HAP-1 (cell line): Measurements from ENCODE around the gene WDR5B.

Experiments used
- DNase-seq, 2 experiments: peaks; one replicate each; pipeline ENCODE4 v3.0.0-alpha.2; 2016 to 2020; ENCODE audit warnings: low spot score in 2 of 2
- H3K27me3 ChIP-seq: fragments of 250-450 bp; sonication (Bioruptor Pico); 2 replicates; pipeline ENCODE4 v1.5.1; 2020; ENCODE audit warnings: low read depth, mild to moderate bottlenecking, moderate library complexity
- H3K36me3 ChIP-seq: fragments of 250-450 bp; sonication (Bioruptor Pico); replicated peaks from 2 replicates; pipeline ENCODE4 v1.5.1; 2020; ENCODE audit warnings: mild to moderate bottlenecking
- H3K4me1 ChIP-seq: fragments of 250-450 bp; sonication (Bioruptor Pico); 2 replicates; pipeline ENCODE4 v1.5.1; 2020; ENCODE audit warnings: mild to moderate bottlenecking
- H3K4me3 ChIP-seq: fragments of 250-450 bp; sonication (Bioruptor Pico); 2 replicates; pipeline ENCODE4 v1.5.1; 2020; ENCODE audit warnings: mild to moderate bottlenecking, moderate library complexity
- H3K9me3 ChIP-seq: fragments of 250-450 bp; sonication (Bioruptor Pico); 2 replicates; pipeline ENCODE4 v1.5.1; 2020; ENCODE audit warnings: mild to moderate bottlenecking, moderate library complexity
- in situ Hi-C: fragments of 300-500 bp; cut with MboI; formaldehyde crosslinking; loops from 3 replicates; pipeline ENCODE4 v1.14.3; 2020; ENCODE audit warnings: low sequenced_read_pairs, inconsistent platforms, mixed read lengths

The WDR5B gene

GRCh38 chr3:122397201-122397600 is 18.7 kb downstream of the WDR5B start:
- Histone ChIP-seq H3K4me3 (no peak overlapping the region), H3K9me3 (no peaks in the 10 kb centered on the region), H3K4me1 (no peaks in the 10 kb centered on the region), H3K27me3 (no peaks in the 10 kb centered on the region), H3K36me3 (no peaks in the 10 kb centered on the region)
- in situ Hi-C loops = no loop called here
- DNase-seq = no peak

- in situ Hi-C loops = no loop called here
- Histone ChIP-seq H3K27me3 (no peaks in the 10 kb centered on the region), H3K4me3 (no peak overlapping the region), H3K4me1 (no peaks in the 10 kb centered on the region), H3K36me3 (no peaks in the 10 kb centered on the region), H3K9me3 (no peaks in the 10 kb centered on the region)
- DNase-seq = no peak
Measured at GRCh38 chr3:122396511-122396910, 19.4 kb downstream of the WDR5B start.

GRCh38 chr3:122395582-122395981 is 20.3 kb downstream of the WDR5B start:
- H3K36me3 ChIP-seq = no peaks in the 10 kb centered on the region
- no peak overlapping the region for H3K4me3 ChIP-seq
- DNase-seq = no peak
- in situ Hi-C loops = no loop called here
- H3K9me3 ChIP-seq = no peaks in the 10 kb centered on the region
- no peaks in the 10 kb centered on the region for H3K4me1 ChIP-seq
- H3K27me3 ChIP-seq = no peaks in the 10 kb centered on the region

- H3K4me1 ChIP-seq = no peaks in the 10 kb centered on the region
- DNase-seq = no peak
- no peaks in the 10 kb centered on the region for H3K9me3 ChIP-seq
- H3K4me3 ChIP-seq = no peak overlapping the region
- no peaks in the 10 kb centered on the region for H3K36me3 ChIP-seq
- H3K27me3 ChIP-seq = no peaks in the 10 kb centered on the region
- in situ Hi-C loops = no loop called here
Measured at GRCh38 chr3:122394173-122394572, 21.7 kb downstream of the WDR5B start.

- H3K36me3 ChIP-seq = no peaks in the 10 kb centered on the region
- no peaks in the 10 kb centered on the region for H3K4me1 ChIP-seq
- DNase-seq = peak; percentile 21 to 54
- in situ Hi-C loops = no loop called here
- H3K4me3 ChIP-seq = no peak overlapping the region
- no peaks in the 10 kb centered on the region for H3K9me3 ChIP-seq
- H3K27me3 ChIP-seq = no peaks in the 10 kb centered on the region
Measured at GRCh38 chr3:122392868-122393844, 22.7 kb downstream of the WDR5B start.

GRCh38 chr3:122391681-122392446 is 24.0 kb downstream of the WDR5B start:
- H3K9me3 ChIP-seq = no peaks in the 10 kb centered on the region
- no peak overlapping the region for H3K4me3 ChIP-seq
- no peaks in the 10 kb centered on the region for H3K36me3 ChIP-seq
- DNase-seq = no peak
- in situ Hi-C loops = no loop called here
- H3K27me3 ChIP-seq = no peaks in the 10 kb centered on the region
- H3K4me1 ChIP-seq = no peaks in the 10 kb centered on the region

GRCh38 chr3:122390665-122391064 is 25.2 kb downstream of the WDR5B start:
- DNase-seq = no peak
- no peak overlapping the region for H3K4me3 ChIP-seq
- H3K9me3 ChIP-seq = no peaks in the 10 kb centered on the region
- in situ Hi-C loops = no loop called here
- no peaks in the 10 kb centered on the region for H3K27me3 ChIP-seq
- H3K36me3 ChIP-seq = no peaks in the 10 kb centered on the region
- peaks cover 1% of the 10 kb centered on the region for H3K4me1 ChIP-seq

GRCh38 chr3:122389892-122390291 is 26.0 kb downstream of the WDR5B start:
- H3K4me3 ChIP-seq = no peak overlapping the region
- no peaks in the 10 kb centered on the region for H3K9me3 ChIP-seq
- no peaks in the 10 kb centered on the region for H3K36me3 ChIP-seq
- peaks cover 7% of the 10 kb centered on the region for H3K4me1 ChIP-seq
- DNase-seq = no peak
- in situ Hi-C loops = no loop called here
- H3K27me3 ChIP-seq = no peaks in the 10 kb centered on the region

- in situ Hi-C loops = no loop called here
- DNase-seq = no peak
- H3K4me1 ChIP-seq = peaks cover 10% of the 10 kb centered on the region
- H3K4me3 ChIP-seq = no peak overlapping the region
- H3K9me3 ChIP-seq = no peaks in the 10 kb centered on the region
- no peaks in the 10 kb centered on the region for H3K36me3 ChIP-seq
- no peaks in the 10 kb centered on the region for H3K27me3 ChIP-seq
Measured at GRCh38 chr3:122389197-122389596, 26.7 kb downstream of the WDR5B start.

GRCh38 chr3:122387709-122388108 is 28.2 kb downstream of the WDR5B start:
- Histone ChIP-seq H3K9me3 (no peaks in the 10 kb centered on the region), H3K4me3 (no peak overlapping the region), H3K4me1 (peaks cover 15% of the 10 kb centered on the region), H3K36me3 (no peaks in the 10 kb centered on the region), H3K27me3 (no peaks in the 10 kb centered on the region)
- in situ Hi-C loops = no loop called here
- DNase-seq = no peak

GRCh38 chr3:122383771-122384697 is 31.8 kb downstream of the WDR5B start, which contains the start of gene FAM162A:
Gene FAM162A (plus strand): TSS chr3:122384182. CDS start chr3:122384266, 84 bp downstream.
- Histone ChIP-seq H3K4me3 (peak within 1 kb of the TSS; percentile 64), H3K9me3 (no peaks in the 10 kb centered on the region), H3K27me3 (no peaks in the 10 kb centered on the region), H3K36me3 (no peaks in the 10 kb centered on the region), H3K4me1 (peaks cover 15% of the 10 kb centered on the region)
- in situ Hi-C loops = no loop called here
- peak; percentile 89 to 97 for DNase-seq

- no peaks in the 10 kb centered on the region for H3K9me3 ChIP-seq
- H3K4me1 ChIP-seq = peaks cover 15% of the 10 kb centered on the region
- peak; percentile 84 to 95 for DNase-seq
- no peaks in the 10 kb centered on the region for H3K36me3 ChIP-seq
- in situ Hi-C loops = no loop called here
- H3K27me3 ChIP-seq = no peaks in the 10 kb centered on the region
- H3K4me3 ChIP-seq = peak within 1 kb of the TSS; percentile 64
Measured at GRCh38 chr3:122382888-122383666, 32.8 kb downstream of the WDR5B start, which contains the start of gene MIX23. Gene MIX23 (minus strand): TSS chr3:122383231. CDS start chr3:122383224, 7 bp downstream.
